CD4-positive, CD25-positive, alpha-beta regulatory T cell (primary cell): Measurements from ENCODE around the gene STK16. TPM values are rescaled to one million over a fixed set of nuclear protein-coding genes. Genes with fewer than 3 reads are reported as not detected.
A peak's percentile ranks its signal among the peaks of the same experiment; 100 is the strongest.

Source experiments
- ATAC-seq, 2 donors: fragments of 150-1000 bp; cut with Tn5 transposase; one replicate each; pipeline ENCODE4 v1.10.0; 2021; ENCODE audit warnings: low read depth in 2 of 2, moderate number of reproducible peaks in 2 of 2, moderate library complexity in 1 of 2
- DNase-seq, 3 donors: peaks; one replicate each; pipeline versions ENCODE4 v3.0.0 to v3.0.0-alpha.2; 2012 to 2022; ENCODE audit warnings: mixed read lengths in 1 of 3
- H3K27ac ChIP-seq: one replicate; pipeline ENCODE4 v1.7.0; 2013; ENCODE audit warnings: mild to moderate bottlenecking, low read length; ENCODE audit not compliant: insufficient read depth, poor library complexity, severe bottlenecking
- H3K27me3 ChIP-seq: one replicate; pipeline ENCODE4 v1.7.0; 2013; ENCODE audit warnings: low read length; ENCODE audit not compliant: control insufficient read depth, insufficient read depth
- H3K36me3 ChIP-seq: one replicate; pipeline ENCODE4 v1.7.0; 2013; ENCODE audit warnings: mild to moderate bottlenecking, low read length, moderate library complexity; ENCODE audit not compliant: control insufficient read depth, insufficient read depth
- H3K4me1 ChIP-seq: 2 replicates; pipeline ENCODE4 v1.7.0; 2013; ENCODE audit warnings: mild to moderate bottlenecking, low read length; ENCODE audit not compliant: insufficient read depth, control insufficient read depth, poor library complexity, severe bottlenecking
- H3K4me3 ChIP-seq: one replicate; pipeline ENCODE4 v1.7.0; 2013; ENCODE audit warnings: low read depth, mild to moderate bottlenecking, low read length, moderate library complexity
- H3K9me3 ChIP-seq, 2 experiments: 1 replicate in 1 of 2; 2 replicates in 1 of 2; pipeline ENCODE4 v1.7.0; 2013; ENCODE audit warnings: low read length in 2 of 2, mild to moderate bottlenecking in 1 of 2, moderate library complexity in 1 of 2; ENCODE audit not compliant: control insufficient read depth in 2 of 2
- H3K27ac Mint-ChIP-seq, 3 donors: one replicate each; pipeline ENCODE4 v1.8.0; 2020 to 2022; ENCODE audit warnings: mild to moderate bottlenecking in 3 of 3, mixed read lengths in 3 of 3, moderate library complexity in 2 of 3
- H3K27me3 Mint-ChIP-seq: one replicate; pipeline ENCODE4 v1.8.0; 2022; ENCODE audit warnings: mild to moderate bottlenecking, mixed read lengths
- H3K36me3 Mint-ChIP-seq: one replicate; pipeline ENCODE4 v1.8.0; 2020; ENCODE audit warnings: mixed read lengths
- H3K4me1 Mint-ChIP-seq, 4 donors: one replicate each; pipeline ENCODE4 v1.8.0; 2020 to 2022; ENCODE audit warnings: mixed read lengths in 4 of 4, mild to moderate bottlenecking in 1 of 4
- H3K4me3 Mint-ChIP-seq, 4 donors: one replicate each; pipeline ENCODE4 v1.8.0; 2020 to 2022; ENCODE audit warnings: mild to moderate bottlenecking in 4 of 4, mixed read lengths in 4 of 4, moderate library complexity in 3 of 4
- H3K9me3 Mint-ChIP-seq, 7 donors: one replicate each; pipeline ENCODE4 v1.8.0; 2020 to 2022; ENCODE audit warnings: mixed read lengths in 7 of 7, mild to moderate bottlenecking in 3 of 7, moderate library complexity in 2 of 7
- polyA plus RNA-seq, 4 donors: library from polyadenylated mRNA; unstranded; fragments of 300-500 nt; fragmentation: Illumina TruSeq; gene quantifications; one replicate each; pipeline ENCODE4 v1.2.3, GENCODE V29; 2021
- total RNA-seq: library from RNA; stranded (reverse); gene quantifications from one replicate; pipeline ENCODE4 v1.2.3, GENCODE V29; 2022

The STK16 gene
- total and polyA plus RNA-seq, 5 donors from 2014 or later: 14.8 to 26.1 (median 19.8) TPM

- no peak for ATAC-seq
- no peak overlapping the region for H3K27ac Mint-ChIP-seq
- no peak overlapping the region for H3K27ac ChIP-seq
- no peak for DNase-seq
- no peaks in the 10 kb centered on the region for H3K9me3 ChIP-seq
- peaks cover 5% of the 10 kb centered on the region for H3K36me3 ChIP-seq
- peaks cover 4% of the 10 kb centered on the region for H3K36me3 Mint-ChIP-seq
- H3K4me1 Mint-ChIP-seq: peaks cover 6 to 29% (median 15%) of the 10 kb centered on the region in 4 donors
- H3K4me3 Mint-ChIP-seq: peak overlapping the region in 1 of 4 donors; percentile 53
- H3K4me3 ChIP-seq: no peak overlapping the region
- peaks cover 29% of the 10 kb centered on the region for H3K4me1 ChIP-seq
- H3K9me3 Mint-ChIP-seq: peaks cover 0 to 2% (median 0%) of the 10 kb centered on the region in 7 donors
- no peaks in the 10 kb centered on the region for H3K27me3 Mint-ChIP-seq
- no peaks in the 10 kb centered on the region for H3K27me3 ChIP-seq
Observed at GRCh38 chr2:219215871-219216534, 29.3 kb upstream of the STK16 start.

DNA sequence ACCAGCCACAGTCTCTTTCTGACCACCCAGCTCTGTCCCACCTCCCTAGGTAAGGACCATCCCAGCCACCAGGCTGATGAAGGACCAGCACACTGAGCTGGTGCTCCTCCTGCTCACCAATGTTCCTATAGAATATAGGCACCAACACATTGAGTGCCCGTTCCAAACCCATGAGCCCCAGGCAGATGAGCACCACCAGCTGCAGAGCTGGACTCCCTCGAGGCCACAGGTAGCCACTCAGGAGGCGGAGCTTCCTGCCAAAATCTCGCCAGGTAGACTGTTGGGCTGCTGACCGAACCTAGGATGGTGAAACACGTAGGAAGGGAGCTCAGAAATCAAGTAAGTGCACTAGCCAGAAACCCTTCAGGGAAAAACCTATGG, 28.8 kb upstream of the STK16 start:
- Histone ChIP-seq H3K36me3 (peaks cover 10% of the 10 kb centered on the region), H3K9me3 (no peaks in the 10 kb centered on the region), H3K27ac (no peak overlapping the region), H3K4me1 (peaks cover 25% of the 10 kb centered on the region), H3K4me3 (no peak overlapping the region), H3K27me3 (no peaks in the 10 kb centered on the region)
- no peaks in the 10 kb centered on the region for H3K27me3 Mint-ChIP-seq
- peak overlapping the region in 1 of 3 donors; percentile 60 for H3K27ac Mint-ChIP-seq
- ATAC-seq: no peak
- peaks cover 0 to 2% (median 0%) of the 10 kb centered on the region in 7 donors for H3K9me3 Mint-ChIP-seq
- peaks cover 9 to 25% (median 15%) of the 10 kb centered on the region in 4 donors for H3K4me1 Mint-ChIP-seq
- DNase-seq: no peak
- H3K36me3 Mint-ChIP-seq: peaks cover 7% of the 10 kb centered on the region
- H3K4me3 Mint-ChIP-seq: peak overlapping the region in 2 of 4 donors; percentile 53 to 58

GRCh38 chr2:219218217-219218731, 27.0 kb upstream of the STK16 start:
- Mint-ChIP-seq H3K4me1 (peaks cover 10 to 24% (median 14%) of the 10 kb centered on the region in 4 donors), H3K27ac (peak overlapping the region in 2 of 3 donors; percentile 84 to 86), H3K36me3 (peaks cover 10% of the 10 kb centered on the region), H3K27me3 (no peaks in the 10 kb centered on the region), H3K4me3 (peak overlapping the region; percentile 86 to 92 (median 88)), H3K9me3 (peaks cover 0 to 2% (median 0%) of the 10 kb centered on the region in 7 donors)
- Histone ChIP-seq H3K4me1 (peaks cover 23% of the 10 kb centered on the region), H3K4me3 (peak overlapping the region; percentile 66), H3K36me3 (peaks cover 25% of the 10 kb centered on the region), H3K9me3 (no peaks in the 10 kb centered on the region), H3K27ac (peak overlapping the region; percentile 50), H3K27me3 (no peaks in the 10 kb centered on the region)
- ATAC-seq (peak; percentile 14 to 23), DNase-seq (no peak)

DNA sequence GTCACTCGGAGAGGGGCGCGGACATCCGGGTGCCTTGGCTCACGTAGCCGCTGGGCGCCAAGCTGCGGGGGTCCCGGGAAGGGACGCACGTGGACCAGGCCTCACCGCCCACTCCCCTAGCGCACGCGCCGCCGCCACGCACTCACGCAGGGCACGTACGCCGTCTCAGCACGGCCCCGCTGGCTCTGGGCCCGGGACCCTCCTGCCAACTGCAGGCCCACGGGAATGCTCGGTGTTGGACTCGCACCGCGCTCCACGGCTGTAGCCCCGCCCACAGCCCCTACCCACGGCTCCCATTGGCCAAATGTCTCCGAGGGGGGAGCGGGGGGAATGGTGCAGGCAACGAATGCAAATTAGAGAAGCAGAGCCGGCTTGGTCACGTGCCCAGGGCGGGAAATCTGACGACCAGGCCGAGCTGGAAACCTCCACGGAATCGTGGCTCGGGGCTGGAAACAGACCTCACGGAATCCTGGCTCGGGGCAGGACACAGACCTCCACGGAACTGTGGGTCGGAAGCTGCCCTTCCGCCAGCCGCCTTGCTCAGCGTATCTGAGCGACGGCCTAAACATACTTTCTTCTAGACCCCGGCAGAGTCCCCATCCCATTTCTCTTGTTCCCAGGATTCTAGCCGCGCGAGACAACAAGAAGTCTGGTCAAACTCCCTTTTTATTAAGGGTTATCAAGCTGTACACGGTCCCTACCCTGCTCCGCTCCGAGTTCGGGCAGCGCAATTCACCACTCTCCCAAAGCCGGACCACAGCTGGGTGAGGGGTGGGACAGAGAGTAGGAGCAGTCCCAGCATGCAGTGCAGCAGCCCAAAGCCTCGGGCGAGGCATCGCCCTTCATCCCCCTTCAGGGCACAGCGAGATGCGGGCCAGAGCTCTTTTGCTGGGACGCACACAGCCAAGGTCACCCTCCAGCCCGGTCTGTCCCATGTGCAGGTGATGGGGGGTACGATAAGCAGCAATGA, 26.3 kb upstream of the STK16 start, which contains the start of gene ABCB6:
Gene ABCB6, minus strand, starts transcription at position 227 of the 970 bp plus-strand sequence. CDS start 285 bp downstream, outside the sequence.
- DNase-seq: peak; percentile 80 to 93 (median 86)

DNA sequence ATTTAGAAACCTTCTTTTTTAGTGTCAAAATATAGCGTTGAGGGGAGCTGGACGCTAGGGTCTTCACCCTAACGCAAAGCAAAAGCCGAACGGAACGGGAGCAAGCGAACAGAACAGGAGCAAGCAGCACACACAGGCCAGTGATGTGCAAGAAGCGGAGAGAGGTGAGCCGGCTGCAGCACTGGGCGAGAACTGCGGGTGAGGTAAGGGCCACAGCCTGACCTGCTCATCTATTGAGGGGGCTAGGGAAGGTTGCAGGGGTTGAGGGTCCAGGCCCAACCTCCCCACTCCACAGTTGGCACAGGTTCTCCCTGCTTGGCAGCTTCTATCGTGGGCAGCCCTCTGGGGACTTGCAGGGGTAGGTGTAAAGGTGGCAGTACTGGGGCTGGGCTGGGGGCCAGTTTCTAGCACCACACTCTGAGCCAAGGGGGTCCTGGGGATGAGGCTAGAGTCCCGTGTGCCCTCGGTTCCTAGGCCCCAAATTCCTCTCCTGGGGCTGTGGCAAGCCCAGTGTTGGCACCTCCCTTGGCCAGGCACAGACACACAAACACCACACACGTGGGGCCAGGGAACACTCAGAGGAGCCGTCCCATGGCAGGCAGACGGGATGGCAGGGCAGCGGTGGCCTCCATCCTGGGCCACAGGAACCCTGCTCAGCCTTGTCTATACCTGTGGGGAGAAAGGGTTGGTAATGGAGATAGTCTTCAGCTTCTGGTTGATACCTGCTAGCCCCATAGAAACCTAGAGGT, 25.3 kb upstream of the STK16 start:
- Mint-ChIP-seq H3K36me3 (peaks cover 21% of the 10 kb centered on the region), H3K27me3 (no peaks in the 10 kb centered on the region), H3K9me3 (peaks cover 0 to 2% (median 0%) of the 10 kb centered on the region in 7 donors), H3K4me3 (peak overlapping the region; percentile 85 to 89 (median 86)), H3K27ac (peak overlapping the region in 1 of 3 donors; percentile 67), H3K4me1 (peaks cover 9 to 26% (median 15%) of the 10 kb centered on the region in 4 donors)
- peaks cover 23% of the 10 kb centered on the region for H3K4me1 ChIP-seq
- H3K9me3 ChIP-seq: no peaks in the 10 kb centered on the region
- no peak overlapping the region for H3K4me3 ChIP-seq
- H3K27ac ChIP-seq: no peak overlapping the region
- no peak for ATAC-seq
- H3K36me3 ChIP-seq: peaks cover 42% of the 10 kb centered on the region
- no peak for DNase-seq
- H3K27me3 ChIP-seq: no peaks in the 10 kb centered on the region

More for the DNA sequence above, 26.3 kb upstream of the STK16 start, which contains the start of gene ABCB6:
- no peaks in the 10 kb centered on the region for H3K9me3 ChIP-seq
- H3K4me1 ChIP-seq: peaks cover 23% of the 10 kb centered on the region
- no peaks in the 10 kb centered on the region for H3K27me3 ChIP-seq
- H3K36me3 Mint-ChIP-seq: peaks cover 17% of the 10 kb centered on the region
- peak within 1 kb of the TSS; percentile 27 to 86 (median 84) for H3K27ac Mint-ChIP-seq
- no peaks in the 10 kb centered on the region for H3K27me3 Mint-ChIP-seq
- H3K4me3 ChIP-seq: peak within 1 kb of the TSS; percentile 66
- peaks cover 0 to 2% (median 0%) of the 10 kb centered on the region in 7 donors for H3K9me3 Mint-ChIP-seq
- H3K27ac ChIP-seq: peak within 1 kb of the TSS; percentile 50
- ATAC-seq: peak; percentile 77 to 80
- peak within 1 kb of the TSS; percentile 86 to 92 (median 88) for H3K4me3 Mint-ChIP-seq
- peaks cover 32% of the 10 kb centered on the region for H3K36me3 ChIP-seq
- peaks cover 10 to 26% (median 14%) of the 10 kb centered on the region in 4 donors for H3K4me1 Mint-ChIP-seq

GRCh38 chr2:219220652-219221402, 24.5 kb upstream of the STK16 start:
- peaks cover 9 to 31% (median 16%) of the 10 kb centered on the region in 4 donors for H3K4me1 Mint-ChIP-seq
- no peak for ATAC-seq
- peaks cover 51% of the 10 kb centered on the region for H3K36me3 ChIP-seq
- peaks cover 26% of the 10 kb centered on the region for H3K36me3 Mint-ChIP-seq
- H3K27ac ChIP-seq: no peak overlapping the region
- peaks cover 23% of the 10 kb centered on the region for H3K4me1 ChIP-seq
- H3K9me3 ChIP-seq: no peaks in the 10 kb centered on the region
- no peaks in the 10 kb centered on the region for H3K27me3 Mint-ChIP-seq
- H3K27ac Mint-ChIP-seq: no peak overlapping the region
- H3K27me3 ChIP-seq: no peaks in the 10 kb centered on the region
- H3K9me3 Mint-ChIP-seq: peaks cover 0 to 2% (median 0%) of the 10 kb centered on the region in 7 donors
- no peak overlapping the region for H3K4me3 ChIP-seq
- DNase-seq: no peak
- H3K4me3 Mint-ChIP-seq: peak overlapping the region in 1 of 4 donors; percentile 87
